GM19463 (cell line): ENCODE data around the gene GDF10.

Experiments used
- ATAC-seq: cut with Tn5 transposase; IDR thresholded peaks from one replicate; pipeline ENCODE4 v1.9.1; 2021; ENCODE audit warnings: mild to moderate bottlenecking, moderate library complexity; ENCODE audit not compliant: unreplicated experiment

Gene GDF10

GRCh38 chr10:47290338-47290737 is 9.7 kb upstream of the GDF10 start:
- no peak for ATAC-seq

DNA sequence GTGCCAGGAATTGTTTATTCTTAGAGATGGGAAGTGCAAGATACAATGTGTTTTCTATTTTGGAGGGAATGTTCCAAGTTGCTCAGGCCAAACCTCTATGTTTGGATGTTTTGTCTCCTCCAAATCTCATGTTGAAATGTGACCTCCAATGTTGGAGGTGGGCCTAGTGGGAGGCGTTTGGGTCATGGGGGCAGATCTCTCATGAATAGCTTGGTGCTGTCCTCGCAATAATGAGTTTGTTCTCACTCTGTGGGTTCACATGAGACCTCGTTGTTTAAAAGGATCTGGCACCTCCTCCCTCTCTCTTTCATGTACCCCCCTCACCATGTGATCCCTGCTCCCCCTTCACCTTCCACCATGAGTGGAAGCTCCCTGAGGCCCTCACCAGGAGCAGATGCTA is 8.3 kb upstream of the GDF10 start:
- ATAC-seq = no peak

DNA sequence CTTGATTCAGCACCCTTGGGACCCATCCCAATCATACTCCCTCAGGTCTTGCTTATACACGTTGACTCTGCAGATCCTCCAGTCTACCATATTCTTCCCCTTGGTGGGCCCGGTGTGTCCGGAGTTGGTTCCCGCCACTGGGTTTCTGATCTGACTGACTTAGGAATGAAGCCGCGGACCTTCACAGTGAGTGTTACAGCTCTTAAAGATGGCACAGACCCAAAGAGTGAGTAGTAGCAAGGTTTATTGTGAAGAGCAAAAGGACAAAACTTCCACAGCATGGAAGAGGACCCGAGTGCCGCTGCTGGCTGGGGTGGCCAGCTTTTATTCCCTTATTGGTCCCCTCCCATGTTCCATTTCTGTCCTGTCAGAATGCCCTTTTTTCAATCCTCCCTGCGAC is 5.9 kb upstream of the GDF10 start:
- ATAC-seq = no peak

GRCh38 chr10:47294501-47294900 is 5.5 kb upstream of the GDF10 start:
- no peak for ATAC-seq

GRCh38 chr10:47295411-47295810 is 4.6 kb upstream of the GDF10 start:
- no peak for ATAC-seq

GRCh38 chr10:47296156-47296894 is 3.7 kb upstream of the GDF10 start:
- ATAC-seq = no peak

- ATAC-seq = no peak
These were observed 3.1 kb upstream of the GDF10 start for GRCh38 chr10:47296941-47297340.

DNA sequence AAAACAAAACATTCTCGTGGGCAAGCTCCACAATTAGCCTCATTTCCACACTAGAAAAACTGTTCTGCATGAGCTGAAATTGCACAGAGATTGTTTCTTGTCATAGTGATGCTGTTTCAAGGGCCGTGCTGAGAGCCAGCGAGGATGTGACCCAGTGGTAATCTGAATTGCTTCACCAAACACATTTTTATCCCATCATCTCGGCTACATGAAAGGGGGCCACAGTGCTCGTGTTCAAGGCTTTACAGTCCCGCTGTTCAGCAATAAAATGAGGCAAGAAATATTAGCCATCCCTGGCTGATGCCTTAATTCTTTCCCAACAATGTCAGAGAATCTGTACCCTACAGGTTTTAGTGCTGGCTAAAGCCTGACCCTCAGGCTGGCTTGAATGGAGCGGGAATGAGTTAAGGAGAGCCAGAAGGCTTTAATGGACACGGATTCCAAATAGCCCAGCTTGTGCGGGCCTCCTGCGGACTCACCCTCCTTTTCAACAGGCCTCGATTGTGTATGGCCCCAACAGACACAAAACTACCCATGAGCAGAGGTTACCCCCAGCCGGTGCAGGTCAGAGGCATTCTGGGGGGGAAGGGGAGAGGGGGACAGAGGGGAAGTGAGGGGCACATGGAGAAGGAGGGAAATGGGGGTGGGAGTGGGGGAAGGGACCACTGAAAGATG is 2.0 kb upstream of the GDF10 start:
- no peak for ATAC-seq

GRCh38 chr10:47298715-47299114 is 1.3 kb upstream of the GDF10 start:
- ATAC-seq = no peak

DNA sequence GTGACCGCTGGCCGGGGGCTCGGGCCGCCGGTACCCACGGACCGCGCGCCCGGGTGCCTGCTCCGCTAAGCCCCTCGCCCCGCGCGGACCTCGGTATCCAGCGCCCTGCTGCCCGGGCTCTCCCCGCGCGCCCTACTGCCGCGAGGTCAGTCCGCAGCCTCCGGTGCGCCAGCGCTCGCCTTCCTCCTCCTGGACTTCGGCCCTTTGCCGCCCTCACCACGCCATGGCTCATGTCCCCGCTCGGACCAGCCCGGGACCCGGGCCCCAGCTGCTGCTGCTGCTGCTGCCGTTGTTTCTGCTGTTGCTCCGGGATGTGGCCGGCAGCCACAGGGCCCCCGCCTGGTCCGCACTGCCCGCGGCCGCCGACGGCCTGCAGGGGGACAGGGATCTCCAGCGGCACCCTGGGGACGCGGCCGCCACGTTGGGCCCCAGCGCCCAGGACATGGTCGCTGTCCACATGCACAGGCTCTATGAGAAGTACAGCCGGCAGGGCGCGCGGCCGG is 483 bp downstream of the GDF10 start:
- no peak for ATAC-seq

DNA sequence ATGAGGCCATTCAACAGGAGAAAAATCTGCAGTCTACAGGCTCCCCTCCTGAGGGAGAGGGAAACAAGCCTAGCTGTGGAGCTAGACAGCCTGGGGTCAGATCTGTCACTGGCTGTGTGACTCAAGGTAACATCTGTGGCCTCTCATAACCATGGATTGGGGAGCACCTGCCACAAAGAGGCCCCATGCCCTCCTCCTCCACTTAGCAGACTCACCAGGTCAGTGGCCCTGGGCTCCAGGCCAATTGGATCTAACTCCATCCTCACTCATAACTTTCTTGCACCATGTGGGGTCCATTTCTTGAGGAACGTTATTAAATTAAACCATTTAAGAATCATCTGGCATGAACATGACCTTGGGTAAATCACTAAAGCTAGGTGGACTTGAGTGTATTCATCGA is 1.8 kb downstream of the GDF10 start:
- ATAC-seq = no peak

- no peak for ATAC-seq
These were observed 3.1 kb downstream of the GDF10 start for GRCh38 chr10:47303105-47303504.

DNA sequence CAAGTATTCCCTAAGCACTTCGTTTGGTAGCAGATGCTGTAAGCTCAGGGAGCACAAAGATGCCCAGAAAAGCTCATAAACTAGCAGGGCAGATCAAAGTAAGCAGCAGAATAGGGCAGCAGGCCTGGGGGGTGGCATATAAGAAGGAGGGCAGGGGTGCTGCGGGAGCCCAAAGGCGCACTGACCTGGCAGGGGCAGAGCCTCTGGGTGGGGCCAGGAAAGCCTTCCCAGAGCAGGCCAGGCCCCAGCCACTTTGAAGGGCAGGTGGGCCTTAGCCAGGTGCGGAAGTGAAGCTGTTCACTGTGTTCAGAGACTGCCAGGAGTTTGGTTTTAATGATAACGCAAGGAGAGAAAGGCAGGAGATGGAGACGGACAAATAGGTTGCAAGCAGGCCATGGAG is 3.9 kb downstream of the GDF10 start:
- no peak for ATAC-seq

DNA sequence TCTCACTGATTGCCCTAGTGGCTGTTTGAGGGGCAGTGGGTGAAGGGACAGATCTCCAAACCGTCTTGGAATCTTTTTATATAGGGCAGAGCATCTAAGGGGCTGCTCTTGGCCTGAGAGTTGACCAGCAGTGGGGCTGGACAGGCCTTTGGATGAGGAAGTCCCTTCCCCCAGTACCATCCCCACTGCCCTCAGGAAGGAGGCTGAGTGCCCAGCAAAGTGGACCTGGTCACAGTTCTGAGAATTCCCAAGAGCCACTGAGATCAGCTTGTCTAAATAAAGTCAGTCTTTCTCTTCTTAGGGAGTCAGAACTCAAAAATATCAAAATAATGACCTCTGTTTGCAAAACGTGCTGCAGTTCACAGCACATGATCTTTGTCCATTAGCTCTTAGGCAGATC is 5.6 kb downstream of the GDF10 start:
- no peak for ATAC-seq

DNA sequence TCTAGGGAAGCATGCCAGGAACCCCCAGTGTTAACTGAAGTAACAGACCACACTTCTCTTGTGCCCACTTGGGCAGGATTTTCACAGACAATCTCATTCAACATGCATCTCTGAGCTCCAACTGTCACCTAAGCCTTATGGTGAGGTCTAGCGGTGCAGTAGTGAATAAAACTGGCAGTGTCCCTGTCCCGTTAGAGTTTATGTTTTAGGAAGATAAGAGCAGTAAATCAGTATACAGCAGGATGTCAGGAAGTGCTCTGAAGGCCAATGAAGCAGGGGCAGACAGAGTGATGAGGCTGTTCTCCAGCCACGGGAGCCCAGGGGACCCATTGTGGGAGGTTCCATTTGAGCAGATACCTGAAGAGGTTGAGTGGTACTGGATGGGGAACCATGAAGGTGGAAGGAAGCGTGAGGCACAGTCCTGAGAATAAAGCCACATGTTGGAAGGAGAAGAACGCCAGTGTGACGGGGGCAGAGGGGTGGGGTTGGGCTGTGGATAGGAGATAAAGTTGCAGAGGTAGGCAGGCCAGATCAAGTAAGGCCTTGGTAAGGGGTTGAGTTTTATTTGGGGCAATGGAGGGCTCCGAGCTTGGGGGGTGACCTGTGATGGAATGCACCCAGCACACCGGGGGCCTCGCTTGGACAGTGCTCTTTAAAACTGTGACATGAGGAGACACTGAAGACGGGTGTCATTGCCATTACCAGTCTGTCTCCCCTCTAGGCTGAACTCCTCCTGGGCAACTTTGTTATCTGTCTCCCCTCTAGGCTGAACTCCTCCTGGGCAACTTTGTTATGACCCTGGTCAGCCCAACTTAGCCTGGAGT is 6.6 kb downstream of the GDF10 start:
- ATAC-seq = no peak

DNA sequence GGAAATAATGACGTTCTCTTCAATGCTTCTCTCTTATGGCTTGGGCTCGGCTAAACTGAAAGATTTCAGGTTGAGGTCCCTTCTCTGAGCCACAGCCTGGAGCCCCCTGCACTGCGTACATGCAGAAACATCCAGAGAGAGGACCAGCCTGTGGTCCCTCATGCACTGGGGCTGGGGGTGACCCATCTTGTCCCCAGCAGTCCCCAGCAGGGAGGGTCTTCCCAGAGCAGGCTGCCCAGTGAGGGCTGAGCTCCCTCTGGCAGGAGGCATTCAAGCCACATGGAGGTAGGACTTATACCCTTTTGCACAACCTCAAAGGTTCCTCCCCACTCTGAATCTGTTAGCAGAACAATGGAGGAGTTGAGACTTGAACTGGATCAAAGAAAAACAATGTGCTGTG is 7.4 kb downstream of the GDF10 start:
- no peak for ATAC-seq

- no peak for ATAC-seq
These were observed 8.8 kb downstream of the GDF10 start for GRCh38 chr10:47308775-47309174.

DNA sequence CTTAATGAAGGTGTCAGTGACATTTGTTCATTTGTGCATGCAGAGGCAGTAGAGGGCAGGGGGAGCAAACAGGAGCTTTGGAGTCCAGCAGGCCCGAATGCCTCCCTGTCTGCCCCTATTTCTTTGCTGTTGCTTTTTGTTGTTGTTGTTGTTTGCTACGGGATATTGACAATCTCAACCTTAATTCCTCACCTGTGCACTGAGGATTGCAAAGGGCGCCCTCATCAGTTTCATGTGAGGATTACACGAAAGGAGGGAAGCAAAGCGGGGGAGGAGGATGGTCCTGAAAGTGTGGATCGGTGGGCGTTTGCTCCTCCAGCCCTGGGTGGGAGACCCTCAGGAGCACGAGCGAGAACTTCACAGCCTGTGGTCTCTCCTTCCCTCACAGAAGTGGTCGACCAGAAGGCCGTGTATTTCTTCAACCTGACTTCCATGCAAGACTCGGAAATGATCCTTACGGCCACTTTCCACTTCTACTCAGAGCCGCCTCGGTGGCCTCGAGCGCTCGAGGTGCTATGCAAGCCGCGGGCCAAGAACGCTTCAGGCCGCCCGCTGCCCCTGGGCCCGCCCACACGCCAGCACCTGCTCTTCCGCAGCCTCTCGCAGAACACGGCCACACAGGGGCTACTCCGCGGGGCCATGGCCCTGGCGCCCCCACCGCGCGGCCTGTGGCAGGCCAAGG is 9.6 kb downstream of the GDF10 start:
- ATAC-seq = no peak

DNA sequence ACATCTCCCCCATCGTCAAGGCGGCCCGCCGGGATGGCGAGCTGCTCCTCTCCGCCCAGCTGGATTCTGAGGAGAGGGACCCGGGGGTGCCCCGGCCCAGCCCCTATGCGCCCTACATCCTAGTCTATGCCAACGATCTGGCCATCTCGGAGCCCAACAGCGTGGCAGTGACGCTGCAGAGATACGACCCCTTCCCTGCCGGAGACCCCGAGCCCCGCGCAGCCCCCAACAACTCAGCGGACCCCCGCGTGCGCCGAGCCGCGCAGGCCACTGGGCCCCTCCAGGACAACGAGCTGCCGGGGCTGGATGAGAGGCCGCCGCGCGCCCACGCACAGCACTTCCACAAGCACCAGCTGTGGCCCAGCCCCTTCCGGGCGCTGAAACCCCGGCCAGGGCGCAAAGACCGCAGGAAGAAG is 10.1 kb downstream of the GDF10 start:
- no peak for ATAC-seq

- ATAC-seq = no peak
These were observed 11.4 kb downstream of the GDF10 start for GRCh38 chr10:47311193-47311931.
